PC-3 (cell line): ENCODE results near the gene PKDCC.
"Not testable (repeated sequence)": the region's sequence is repeated elsewhere in the genome, so short reads cannot be mapped to it uniquely, and the experiment has no call there.

Source experiments
- CTCF ChIP-seq: fragments of 300-600 bp; sonication (generic); conservative IDR thresholded peaks from 2 replicates; pipeline ENCODE4 v1.5.1; 2017; ENCODE audit warnings: antibody characterized with exemption, low read depth, mild to moderate bottlenecking, low read length
- EZH2 ChIP-seq: fragments of 300-600 bp; sonication (generic); IDR thresholded peaks from one replicate; pipeline ENCODE4 v1.6.1; 2017; ENCODE audit warnings: antibody characterized with exemption, mild to moderate bottlenecking, low read length; ENCODE audit not compliant: unreplicated experiment
- EZH2phosphoT487 ChIP-seq: fragments of 300-600 bp; sonication (generic); IDR thresholded peaks from 2 replicates; pipeline ENCODE4 v1.6.1; 2018; ENCODE audit warnings: mild to moderate bottlenecking, antibody characterized with exemption, low read length, borderline replicate concordance

GRCh38 chr2:42085070-42085469 lies 37.2 kb downstream of the PKDCC start:
- TF ChIP-seq CTCF, EZH2, EZH2phosphoT487: not testable (repeated sequence)
